Epithelial cell of prostate (primary cell): ENCODE results near the gene TOX2.

Source experiments
- DNase-seq: peaks from one replicate; pipeline ENCODE4 v3.0.0-alpha.2; 2011; ENCODE audit warnings: low read depth, low spot score
- H3K27ac ChIP-seq: fragments of 450-650 bp; 2 replicates; pipeline ENCODE4 v1.5.1; 2017; ENCODE audit warnings: mild to moderate bottlenecking

Gene TOX2

DNA sequence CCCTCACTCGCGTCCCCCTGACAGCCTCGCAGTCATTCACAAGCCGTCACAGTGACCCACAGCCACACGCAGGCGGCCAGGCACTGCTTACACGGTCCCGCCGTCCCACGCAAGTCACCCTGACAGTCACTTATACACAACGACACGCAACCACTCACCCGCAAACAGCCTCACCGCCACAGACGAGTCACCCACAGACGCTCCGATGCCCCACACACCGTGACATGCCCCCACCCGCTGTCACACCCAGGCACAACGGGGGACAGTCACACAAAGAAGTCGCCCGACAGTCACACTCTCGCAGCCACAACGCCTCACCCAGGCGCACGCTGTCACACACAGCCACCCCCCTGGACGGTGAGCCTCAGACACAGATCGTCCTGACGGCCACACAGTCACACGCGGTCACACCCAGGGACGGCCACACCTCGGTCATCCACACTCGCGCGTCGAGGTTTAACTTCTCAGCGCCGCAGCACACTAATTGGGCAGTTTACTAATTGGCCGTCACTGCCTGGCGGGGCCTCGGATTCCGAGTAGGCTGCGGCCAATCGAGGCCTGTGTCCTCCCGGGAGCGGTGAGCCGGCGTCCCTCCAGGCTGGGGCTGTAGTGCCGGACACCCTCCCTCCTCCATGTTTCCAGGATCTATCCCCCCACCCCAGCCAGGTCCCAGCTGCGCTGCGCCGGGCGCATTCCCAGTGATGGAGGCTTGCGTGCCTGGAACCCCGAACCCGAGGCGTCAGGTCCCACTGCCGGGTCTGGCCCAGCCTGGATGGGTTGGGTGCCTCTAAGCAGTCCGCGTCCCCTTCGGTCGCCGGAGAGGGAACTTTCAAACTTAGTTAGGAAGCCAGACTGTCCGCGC is 790 bp downstream of the TOX2 start:
- no peak overlapping the region for H3K27ac ChIP-seq
- no peak for DNase-seq

DNA sequence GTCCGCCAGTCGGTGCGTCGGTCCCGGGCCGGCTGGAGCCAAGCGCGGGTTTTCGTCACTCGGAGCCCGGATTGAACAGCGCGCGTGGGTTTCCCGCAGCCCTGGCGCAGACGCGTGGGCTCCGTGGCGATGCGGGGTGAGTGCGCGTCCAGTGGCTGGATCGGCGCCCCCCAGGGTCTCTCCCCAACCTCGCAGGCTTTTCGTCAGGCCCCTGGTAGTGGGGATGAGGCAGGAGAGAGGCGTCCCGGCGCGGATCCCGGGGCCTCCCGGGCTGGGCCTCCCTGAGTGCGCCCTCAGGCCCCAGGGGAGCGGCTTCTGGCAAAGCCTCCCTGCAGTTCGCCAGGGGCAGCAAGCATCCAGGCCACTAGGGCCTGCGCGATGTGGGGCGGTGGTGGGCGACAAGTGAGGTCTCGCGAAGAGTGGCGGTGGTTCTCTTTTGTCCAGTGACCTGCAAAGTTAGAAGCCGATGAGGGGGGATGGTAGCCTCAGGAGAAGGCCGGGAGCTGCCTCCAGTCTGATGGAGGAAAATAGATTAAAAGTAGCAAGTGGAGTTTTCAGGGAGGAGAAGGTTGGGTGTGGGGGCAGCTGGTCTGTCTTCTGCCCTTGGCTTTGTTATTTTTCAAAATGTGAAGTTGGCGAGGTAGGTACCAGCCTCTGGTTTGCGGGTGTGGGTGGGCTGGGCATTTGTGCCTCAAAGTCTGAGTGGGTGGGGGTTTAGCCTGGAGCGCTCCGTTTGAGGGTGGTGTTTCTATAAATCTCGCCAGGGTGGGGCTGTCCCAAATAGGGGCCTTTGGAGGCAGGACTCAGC is 1.6 kb downstream of the TOX2 start:
- DNase-seq = no peak
- no peak overlapping the region for H3K27ac ChIP-seq

DNA sequence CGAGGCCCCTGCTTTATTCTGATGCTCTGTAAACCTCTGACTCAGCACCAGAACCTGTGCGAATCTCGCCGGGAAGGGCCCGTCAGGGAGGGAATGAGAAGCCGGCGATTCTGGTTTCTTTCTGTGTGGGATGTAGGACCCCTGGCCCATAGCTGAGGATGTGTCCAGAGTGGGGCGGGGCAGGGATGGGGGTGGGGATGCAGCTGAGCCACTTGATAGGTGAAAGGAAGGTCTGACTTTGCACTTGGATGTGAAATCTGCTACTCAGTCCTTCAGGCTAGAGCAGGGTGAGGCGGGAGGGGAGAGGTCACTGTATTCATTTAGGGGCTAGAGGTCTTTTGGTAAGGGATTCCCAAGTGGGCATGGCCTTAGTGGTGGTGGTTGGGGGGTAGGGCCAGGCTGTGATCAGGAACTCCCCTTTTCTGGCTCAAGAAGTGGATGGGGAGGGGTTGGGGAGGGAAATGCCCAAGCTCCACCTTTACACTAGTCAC is 2.3 kb downstream of the TOX2 start:
- no peak for DNase-seq
- no peak overlapping the region for H3K27ac ChIP-seq

DNA sequence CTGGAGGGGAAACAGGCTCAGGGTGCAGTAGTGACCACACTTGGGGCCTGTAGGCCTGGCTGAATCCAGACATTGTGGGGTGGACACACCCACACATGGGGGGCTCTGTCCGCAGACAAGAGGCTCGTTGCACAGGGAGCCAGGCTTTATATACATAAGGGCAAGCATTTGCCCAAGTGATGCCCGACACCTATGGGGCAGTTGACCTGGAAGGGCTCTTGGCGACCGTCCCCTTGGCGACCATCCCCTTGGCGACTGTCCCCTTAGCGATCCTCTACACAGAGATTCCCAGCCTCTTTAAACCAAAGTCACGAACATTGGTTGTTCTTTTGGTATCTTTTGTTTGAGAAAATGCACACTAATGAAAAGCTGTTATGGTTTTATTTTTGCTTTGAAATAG is 2.7 kb downstream of the TOX2 start:
- no peak for DNase-seq
- H3K27ac ChIP-seq = no peak overlapping the region

DNA sequence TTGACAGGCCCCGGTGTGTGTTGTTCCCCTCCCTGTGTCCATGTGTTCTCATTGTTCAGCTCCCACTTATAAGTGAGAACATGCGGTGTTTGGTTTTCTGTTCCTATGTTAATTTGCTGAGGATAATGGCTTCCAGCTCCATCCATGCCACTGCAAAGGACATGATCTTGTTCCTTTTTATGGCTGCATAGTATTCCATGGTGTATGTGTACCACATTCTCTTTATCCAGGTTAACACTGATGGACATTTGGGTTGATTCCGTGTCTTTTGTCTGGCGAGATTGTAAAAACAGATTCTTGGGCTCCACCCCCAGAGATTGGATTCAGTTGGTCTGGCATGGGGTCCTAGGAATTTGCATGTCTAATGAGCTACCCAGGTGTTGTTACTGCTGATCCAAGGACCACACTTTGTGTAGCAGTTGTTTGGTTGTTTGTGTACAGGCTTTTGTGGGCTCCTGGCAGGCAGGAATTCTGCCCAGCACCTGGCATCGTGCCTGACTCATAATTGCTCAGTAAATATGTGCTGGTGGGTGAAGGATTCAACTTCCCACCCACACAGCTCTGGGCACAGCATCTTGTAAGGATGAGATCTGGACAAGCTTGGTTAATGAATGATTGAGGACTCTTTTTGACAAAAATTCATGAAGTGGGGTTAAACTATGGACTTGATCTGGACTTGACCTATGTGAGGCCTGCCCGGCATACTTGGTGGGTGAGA is 5.2 kb downstream of the TOX2 start:
- H3K27ac ChIP-seq = no peak overlapping the region
- no peak for DNase-seq

DNA sequence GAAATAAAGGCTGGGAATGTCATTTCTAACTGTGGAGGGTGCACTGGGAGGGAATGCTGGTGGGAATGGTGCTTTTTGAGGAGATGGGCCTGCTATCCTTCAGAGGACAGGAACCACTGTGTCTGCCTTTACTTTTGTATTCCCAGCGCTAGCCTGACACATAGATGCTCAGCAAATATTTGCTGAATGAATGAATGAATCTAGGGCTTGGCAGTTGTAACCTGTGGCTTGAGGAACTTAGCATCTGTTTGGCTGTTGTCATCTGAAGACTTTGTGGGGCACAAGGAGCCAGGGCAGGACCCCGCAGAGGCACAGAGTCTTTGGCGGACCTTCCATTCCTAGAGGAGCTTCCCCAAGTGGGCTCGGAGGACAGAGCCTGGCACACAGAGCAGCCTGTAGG is 6.1 kb downstream of the TOX2 start:
- no peak for DNase-seq
- no peak overlapping the region for H3K27ac ChIP-seq

DNA sequence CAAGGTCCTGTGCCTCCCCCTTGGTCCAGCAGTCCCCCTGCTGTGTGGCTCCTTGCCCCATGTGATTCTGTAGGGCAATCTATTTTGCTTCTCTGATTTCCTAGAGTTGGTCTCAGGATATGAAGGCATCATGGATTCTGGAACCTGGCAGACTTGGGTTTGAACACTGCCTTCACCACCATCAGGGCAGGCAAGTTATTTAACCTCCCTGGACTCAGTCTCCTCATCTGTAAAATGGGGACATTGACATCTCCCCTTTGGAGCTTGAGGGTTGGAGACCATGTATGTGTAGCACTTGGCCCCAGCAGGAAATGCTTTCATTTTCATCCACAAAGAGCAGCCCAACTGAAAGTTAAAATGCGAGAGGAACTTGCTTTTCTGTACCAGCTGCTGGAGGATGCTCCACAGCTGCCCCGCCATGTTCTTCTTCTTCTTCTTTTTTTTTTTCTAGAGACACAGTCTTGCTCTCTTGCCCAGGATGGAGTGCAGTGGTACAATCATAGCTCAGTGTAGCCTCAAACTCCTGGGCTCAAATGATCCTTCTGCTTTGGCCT is 6.7 kb downstream of the TOX2 start:
- DNase-seq = no peak
- no peak overlapping the region for H3K27ac ChIP-seq

DNA sequence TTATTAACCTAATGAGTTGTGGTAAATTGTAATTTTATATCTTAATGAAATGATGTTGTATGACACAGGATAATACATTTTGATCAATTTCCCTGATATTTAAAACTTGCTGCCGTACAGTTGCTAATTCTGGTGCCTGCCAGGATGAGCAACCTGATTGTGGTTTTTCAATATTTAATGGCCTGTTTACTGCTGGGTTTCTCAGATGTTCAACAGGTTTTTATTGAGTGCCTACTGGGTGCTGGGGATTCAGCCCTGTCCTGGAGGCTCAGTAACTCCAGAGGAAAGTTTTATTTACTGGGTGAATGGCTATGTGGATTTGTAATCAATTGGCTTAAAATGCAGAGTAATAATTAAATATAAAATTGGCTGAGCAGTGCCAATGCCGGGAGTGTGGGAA is 8.0 kb downstream of the TOX2 start:
- no peak overlapping the region for H3K27ac ChIP-seq
- DNase-seq = no peak

DNA sequence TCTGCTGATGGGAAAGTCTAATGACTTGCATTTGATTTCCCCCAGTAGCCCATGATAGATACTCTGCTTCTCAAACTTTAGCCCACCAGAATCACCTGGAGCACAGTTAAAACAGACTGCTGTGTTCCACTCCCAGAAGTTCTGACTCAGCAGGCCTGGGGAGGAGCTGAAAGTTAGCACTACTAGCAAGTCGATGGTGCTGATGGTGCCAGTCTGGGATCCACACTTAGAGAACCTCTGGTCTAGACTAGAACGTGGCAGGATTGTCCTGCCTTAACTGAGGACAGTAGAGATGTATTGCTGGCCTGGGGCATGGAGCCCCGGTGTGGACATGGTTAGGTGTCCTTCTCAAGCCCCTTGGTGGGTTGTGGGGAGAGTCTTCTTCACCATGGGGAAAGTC is 8.7 kb downstream of the TOX2 start:
- no peak for DNase-seq
- H3K27ac ChIP-seq = no peak overlapping the region

DNA sequence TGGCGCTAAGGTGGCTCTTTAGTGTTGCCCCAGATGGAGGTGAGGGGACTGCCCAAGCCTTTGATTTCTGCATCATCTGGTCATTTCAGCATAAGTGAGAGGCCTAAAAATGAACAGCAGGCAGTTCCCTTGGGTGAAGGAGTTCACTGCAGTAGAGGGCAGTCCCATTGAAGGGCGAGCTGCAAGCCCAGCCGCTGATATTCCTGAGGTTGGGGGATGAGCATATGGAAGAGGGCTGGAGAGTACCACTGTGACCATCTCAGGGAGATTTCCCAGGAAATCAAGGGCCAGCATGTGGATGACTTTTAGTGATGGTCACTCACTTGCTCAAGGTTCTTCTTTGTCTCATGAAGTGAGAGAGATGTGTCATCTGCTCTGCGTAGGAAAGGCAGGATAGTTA is 9.3 kb downstream of the TOX2 start:
- H3K27ac ChIP-seq = no peak overlapping the region
- DNase-seq = no peak

DNA sequence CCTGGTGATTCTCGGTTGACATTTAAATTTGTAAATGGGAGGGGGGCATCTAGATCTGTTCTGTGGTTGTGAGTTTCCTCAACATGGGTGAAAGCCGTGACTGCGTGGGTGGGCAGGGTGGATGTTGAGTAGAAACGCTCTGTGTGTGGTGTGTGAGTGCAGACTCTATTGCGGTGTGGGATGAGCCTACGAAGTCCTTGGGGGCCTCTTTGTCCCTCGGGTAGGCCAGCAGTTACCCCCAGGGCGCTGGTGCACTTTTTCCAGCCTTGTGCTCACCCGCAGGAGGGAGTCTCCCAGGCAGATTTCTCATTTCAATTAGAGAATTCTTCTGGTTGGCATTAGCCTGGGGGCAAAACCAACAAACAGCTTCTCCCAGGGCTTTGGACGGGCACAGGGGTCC is 10.6 kb downstream of the TOX2 start:
- DNase-seq = no peak
- H3K27ac ChIP-seq = no peak overlapping the region

DNA sequence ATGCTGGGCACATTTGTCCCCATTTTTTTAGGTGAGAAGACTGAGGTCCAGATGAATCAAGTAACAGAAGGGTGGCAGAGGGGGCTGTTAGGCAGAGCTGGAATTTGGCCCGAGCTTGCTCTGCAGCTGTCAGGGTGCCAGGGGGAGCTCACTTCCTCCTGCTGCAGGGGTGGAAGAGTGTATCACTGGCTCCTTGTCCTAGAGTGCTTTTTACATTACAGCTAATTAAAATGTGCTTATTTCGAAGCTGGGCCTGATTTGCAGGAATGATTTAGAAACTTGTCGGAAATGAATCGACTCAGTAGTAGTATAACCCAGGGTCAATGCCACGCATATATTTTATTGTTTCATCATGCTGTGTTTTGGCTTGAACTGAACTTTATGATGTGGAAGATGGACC is 11.1 kb downstream of the TOX2 start:
- no peak for DNase-seq
- no peak overlapping the region for H3K27ac ChIP-seq

DNA sequence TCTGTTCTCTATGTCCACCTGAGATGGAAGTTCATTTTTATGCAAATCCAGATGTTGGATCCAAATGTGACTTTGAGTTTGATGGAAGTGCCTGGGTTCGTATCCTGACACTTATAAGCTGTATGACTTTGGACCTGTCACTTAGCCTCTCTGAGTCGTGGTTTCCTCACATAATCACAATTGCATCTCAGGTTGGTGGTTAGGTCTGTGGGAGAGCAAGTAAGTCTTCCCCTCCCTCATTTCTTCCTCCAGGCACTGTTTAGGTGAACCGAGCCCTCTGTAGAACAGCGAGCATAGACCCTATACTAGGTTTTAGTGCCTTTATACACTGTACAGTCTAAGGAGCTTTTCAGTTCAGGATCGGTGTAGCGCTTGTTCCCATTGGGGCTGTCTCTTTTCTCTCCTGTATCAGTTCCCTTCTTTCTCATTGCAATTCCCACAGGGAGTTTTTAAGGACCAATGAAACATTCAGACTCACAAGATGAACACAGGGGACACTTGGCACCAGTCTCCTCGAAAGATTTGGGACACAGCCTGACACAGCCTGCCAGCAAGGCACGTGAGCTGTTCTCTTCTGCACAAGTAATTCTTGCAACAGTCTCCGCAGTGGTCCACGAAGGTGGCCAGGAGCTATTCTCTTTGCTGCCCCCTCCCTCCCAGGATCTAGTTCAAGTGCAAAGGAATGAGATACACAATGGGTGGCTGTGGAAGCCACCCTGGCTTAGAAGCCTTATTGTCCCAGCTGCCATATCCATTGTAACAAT is 11.8 kb downstream of the TOX2 start:
- DNase-seq = no peak
- no peak overlapping the region for H3K27ac ChIP-seq

DNA sequence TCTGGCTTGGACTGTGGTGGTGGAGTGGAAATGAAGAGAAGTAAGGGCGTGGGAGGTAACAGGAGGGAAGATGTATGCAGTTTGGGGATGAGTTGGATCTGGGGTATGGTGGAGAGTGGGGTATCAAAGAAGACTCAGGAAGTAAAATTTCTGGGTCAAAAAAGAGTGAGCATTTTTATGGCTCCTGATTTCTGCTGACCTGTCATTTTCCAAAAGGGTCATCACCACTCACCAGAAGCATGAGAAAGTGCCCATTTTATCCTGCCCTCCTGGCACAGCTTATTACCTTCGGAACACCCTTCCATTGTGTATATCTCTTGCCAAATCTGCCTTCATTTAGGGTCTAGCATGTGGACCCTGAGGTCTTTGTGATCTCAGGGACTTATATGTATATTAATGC is 17.3 kb downstream of the TOX2 start:
- no peak overlapping the region for H3K27ac ChIP-seq
- DNase-seq = no peak

DNA sequence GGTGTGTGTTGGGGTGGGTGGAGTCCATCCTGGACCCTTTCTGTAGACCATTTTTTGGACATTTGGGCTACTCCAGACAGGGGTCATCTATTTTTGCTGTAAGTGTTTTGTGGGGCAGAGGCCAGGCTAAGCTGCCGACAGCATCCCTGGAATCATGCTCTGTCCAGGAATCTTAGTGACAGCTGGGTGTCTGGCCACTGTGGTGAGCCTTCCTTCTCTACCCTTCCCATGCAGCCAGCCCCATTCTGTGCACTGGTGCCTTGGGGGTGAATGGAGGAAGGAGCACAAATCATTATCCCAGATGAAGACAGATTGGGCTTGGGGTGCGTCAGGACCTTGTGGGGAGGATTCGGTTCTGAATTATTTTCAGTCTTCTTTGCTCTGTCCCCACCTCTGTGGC is 20.2 kb downstream of the TOX2 start:
- no peak overlapping the region for H3K27ac ChIP-seq
- no peak for DNase-seq

DNA sequence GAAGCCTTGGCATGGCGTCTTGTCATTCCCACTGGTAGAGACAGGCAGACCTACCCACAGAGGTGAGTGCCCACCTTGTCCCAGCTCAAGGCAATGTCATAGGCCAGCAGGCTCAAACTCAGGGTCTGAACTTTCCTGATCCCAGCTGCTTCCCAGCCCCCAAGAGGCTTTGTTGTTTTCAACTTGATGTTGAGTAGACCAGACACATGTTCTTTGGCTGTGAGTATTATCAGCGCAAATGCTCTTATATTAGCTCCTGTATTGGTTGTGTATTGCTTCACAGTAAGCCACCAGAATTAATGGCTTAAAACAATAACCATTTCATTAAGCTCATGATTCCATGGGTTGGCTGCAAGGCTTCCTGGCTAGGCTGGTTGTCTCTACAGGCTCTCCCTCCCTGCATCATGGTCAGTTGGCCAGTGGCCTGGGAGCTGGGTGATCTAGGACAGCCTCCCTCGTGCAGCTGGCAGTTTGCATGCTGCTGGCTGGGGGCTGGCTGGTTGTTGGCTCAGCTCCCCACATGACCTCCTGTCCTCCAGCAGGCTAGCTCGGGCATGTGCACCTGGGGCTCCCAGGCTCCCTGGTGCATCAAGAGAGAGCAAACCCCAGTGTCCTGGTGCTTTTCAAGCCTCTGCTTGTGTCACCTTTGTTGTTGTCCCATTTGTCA is 21.6 kb downstream of the TOX2 start:
- DNase-seq = no peak

DNA sequence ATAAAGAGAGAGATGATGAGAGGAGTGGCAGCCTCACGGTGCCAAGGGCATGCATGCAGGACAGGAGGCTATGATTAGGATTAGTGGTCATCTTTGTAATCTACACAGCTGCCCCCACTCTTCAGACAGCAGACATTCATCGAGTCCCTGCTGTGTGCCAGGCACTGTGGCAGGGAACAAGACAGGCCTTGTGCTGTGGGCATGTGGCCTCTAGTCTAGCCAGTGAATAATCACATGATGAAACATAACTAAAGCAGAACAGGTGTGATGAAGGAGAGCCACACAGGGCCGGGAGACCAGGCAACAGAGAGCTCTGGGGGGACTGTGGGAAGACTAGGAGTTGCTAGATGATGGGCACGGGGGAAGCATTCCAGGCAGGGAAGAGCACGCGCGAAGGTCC is 22.2 kb downstream of the TOX2 start:
- no peak overlapping the region for H3K27ac ChIP-seq
- no peak for DNase-seq

More for the DNA sequence above, 21.6 kb downstream of the TOX2 start:
- no peak overlapping the region for H3K27ac ChIP-seq

DNA sequence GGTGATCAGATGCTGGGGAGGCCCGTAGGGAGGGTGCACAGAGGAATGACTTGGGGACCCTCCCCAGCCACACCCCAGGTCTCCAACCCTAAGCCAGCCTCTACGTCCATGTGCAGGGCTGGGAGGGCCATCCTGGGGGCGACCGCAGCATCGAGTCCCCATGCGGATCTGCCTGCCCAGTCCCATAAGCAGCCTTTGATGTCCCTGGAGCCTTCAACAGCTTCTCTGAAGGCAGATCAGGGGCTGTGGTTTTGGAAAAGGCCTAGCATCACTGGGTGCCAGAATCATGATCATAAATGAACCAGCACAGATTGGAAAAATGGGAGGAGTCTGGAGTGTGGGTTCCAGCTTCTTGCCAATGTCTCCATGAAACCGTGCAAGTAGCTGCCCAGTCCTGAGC is 22.9 kb downstream of the TOX2 start:
- H3K27ac ChIP-seq = no peak overlapping the region
- no peak for DNase-seq

DNA sequence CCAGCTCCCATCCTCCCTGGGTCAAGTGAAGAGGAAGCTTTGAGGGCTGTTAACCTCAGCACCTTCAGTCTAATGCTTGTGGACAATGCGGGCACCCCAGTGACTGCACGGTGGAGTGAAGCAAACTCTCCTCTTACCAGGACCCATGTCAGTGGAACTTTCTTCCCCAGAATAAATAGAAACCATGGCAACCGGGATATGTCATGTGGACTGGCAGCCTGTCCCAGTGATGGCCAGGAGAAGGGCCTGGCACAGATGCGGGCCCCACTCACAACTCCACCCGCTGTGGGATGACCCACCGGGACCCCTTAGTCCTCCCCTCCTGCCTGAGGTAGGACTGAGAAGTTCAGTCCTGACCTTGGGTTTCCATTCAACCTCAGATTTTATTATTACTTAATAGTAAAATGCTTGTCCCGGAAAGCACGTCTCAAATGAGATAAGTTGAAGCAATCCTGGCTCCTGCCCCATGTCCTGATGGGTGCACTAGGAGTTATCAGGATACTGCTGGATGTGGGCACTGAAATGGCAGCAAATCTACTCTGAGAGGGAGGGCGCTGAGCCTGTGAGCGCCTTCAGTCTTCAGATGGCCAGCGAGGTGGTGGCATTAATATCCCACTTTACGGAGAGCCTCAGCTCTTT is 23.5 kb downstream of the TOX2 start:
- DNase-seq = no peak
- no peak overlapping the region for H3K27ac ChIP-seq
